GM21367 (cell line): ENCODE measurements around the gene SLC16A13.
"Not testable (repeated sequence)": the region's sequence is repeated elsewhere in the genome, so short reads cannot be mapped to it uniquely, and the experiment has no call there.

Experiments
- ATAC-seq: cut with Tn5 transposase; IDR thresholded peaks from one replicate; pipeline ENCODE4 v1.9.1; 2021; ENCODE audit not compliant: unreplicated experiment

Gene SLC16A13

GRCh38 chr17:7060165-7060891, 24.5 kb downstream of the SLC16A13 start:
- ATAC-seq: no peak

GRCh38 chr17:7063518-7064094, 27.8 kb downstream of the SLC16A13 start:
- no peak for ATAC-seq

GRCh38 chr17:7064261-7064660, 28.4 kb downstream of the SLC16A13 start:
- no peak for ATAC-seq

- no peak for ATAC-seq
Measured at GRCh38 chr17:7067198-7067597, 31.4 kb downstream of the SLC16A13 start.

- ATAC-seq: no peak
Measured at GRCh38 chr17:7068268-7068667, 32.5 kb downstream of the SLC16A13 start.

- ATAC-seq: no peak
Measured at GRCh38 chr17:7070712-7071111, 34.9 kb downstream of the SLC16A13 start.

GRCh38 chr17:7072406-7072805, 36.6 kb downstream of the SLC16A13 start:
- no peak for ATAC-seq

GRCh38 chr17:7074931-7075330, 39.1 kb downstream of the SLC16A13 start:
- no peak for ATAC-seq

GRCh38 chr17:7077911-7078546, 42.2 kb downstream of the SLC16A13 start:
- no peak for ATAC-seq

- ATAC-seq: no peak
Measured at GRCh38 chr17:7078711-7079110, 42.9 kb downstream of the SLC16A13 start.

GRCh38 chr17:7079581-7080455, 44.0 kb downstream of the SLC16A13 start, which contains the start of gene CLEC10A:
TSS of gene CLEC10A (minus strand) at chr17:7080251. CDS start at chr17:7078812, 1,439 bp downstream.
- ATAC-seq: no peak

GRCh38 chr17:7080456-7081041, 44.7 kb downstream of the SLC16A13 start:
- no peak for ATAC-seq

GRCh38 chr17:7081341-7082062, 45.7 kb downstream of the SLC16A13 start:
- ATAC-seq: no peak

- no peak for ATAC-seq
Measured at GRCh38 chr17:7083592-7083991, 47.8 kb downstream of the SLC16A13 start.

GRCh38 chr17:7084088-7084487, 48.3 kb downstream of the SLC16A13 start:
- ATAC-seq: no peak

GRCh38 chr17:7088442-7088841, 52.6 kb downstream of the SLC16A13 start:
- ATAC-seq: not testable (repeated sequence)

- not testable (repeated sequence) for ATAC-seq
Measured at GRCh38 chr17:7089570-7089969, 53.8 kb downstream of the SLC16A13 start.
